Measurements from ENCODE around the gene IMPDH1. TPM values are rescaled to one million over a fixed set of nuclear protein-coding genes. Genes with fewer than 3 reads are reported as not detected.
A peak's percentile ranks its signal among the peaks of the same experiment; 100 is the strongest.

Gene IMPDH1
- total and polyA plus RNA-seq, 2 donors (not counting 1 experiment from before 2014, with no cell fraction given): 54.9 to 90.6 TPM

GRCh38 chr7:128353610-128354009 is 56.2 kb downstream of the IMPDH1 start:
- Histone ChIP-seq H3K27me3 (replicated peaks in 1 of 4; ENCODE audit: control extremely low read depth in 1 of 4, control insufficient read depth in 3 of 4, insufficient read depth in 4 of 4, low read length in 3 of 4) (peaks cover 0 to 39% (median 15%) of the 10 kb centered on the region in 4 experiments), H3K4me2 (replicated peaks; ENCODE audit: low read depth, low read length, poor library complexity, severe bottlenecking) (no peak overlapping the region), H3K9ac (ENCODE audit: low read length) (no peak overlapping the region), H3K79me2 (ENCODE audit: control insufficient read depth, insufficient read depth, low read length) (no peaks in the 10 kb centered on the region), H3K4me1 (ENCODE audit: control insufficient read depth in 2 of 2, insufficient read depth in 2 of 2, low read length in 2 of 2) (peaks cover 0 to 2% of the 10 kb centered on the region in 2 donors), H3K9me3 (ENCODE audit: control extremely low read depth in 1 of 3, control insufficient read depth in 2 of 3, insufficient read depth in 1 of 3, low read length in 2 of 3) (peaks cover 0 to 5% (median 0%) of the 10 kb centered on the region in 3 donors), H2AFZ (ENCODE audit: insufficient read depth, low read depth, low read length, poor library complexity, severe bottlenecking) (no peak overlapping the region), H3K4me3 (ENCODE audit: control extremely low read depth in 1 of 5, extremely low read depth in 1 of 5, insufficient read depth in 1 of 5, low read depth in 2 of 5, low read length in 4 of 5) (no peak overlapping the region), H3K36me3 (replicated peaks in 1 of 2; ENCODE audit: control extremely low read depth in 1 of 2, control insufficient read depth in 1 of 2, extremely low read depth in 1 of 2, insufficient read depth in 2 of 2, low read length in 1 of 2) (no peaks in the 10 kb centered on the region), H4K20me1 (ENCODE audit: control insufficient read depth, insufficient read depth, low read length, poor library complexity, severe bottlenecking) (no peaks in the 10 kb centered on the region), H3K27ac (ENCODE audit: low read length in 2 of 2) (no peak overlapping the region)
- ATAC-seq (ENCODE audit: low read depth) (no peak), DNase-seq (no peak)
- Mint-ChIP-seq H3K4me3 (peak overlapping the region; percentile 20), H3K27ac (no peak overlapping the region), H3K9me3 (ENCODE audit: insufficient read depth) (no peaks in the 10 kb centered on the region), H3K27me3 (peaks cover 48% of the 10 kb centered on the region), H3K4me1 (peaks cover 5% of the 10 kb centered on the region)
- ChIA-PET CTCF (interaction anchor here (1.0 to 1.4 kb wide), 3 partner anchors 9 to 35 kb away, joined by 3 to 4 read pairs (median 4); partner anchors contain the start of gene RBM28), POLR2A (no interaction called here)
- WGBS (ENCODE audit: insufficient coverage): no CpG with 5 or more reads among the region's 1 CpG
- TF ChIP-seq, protein P1, sequence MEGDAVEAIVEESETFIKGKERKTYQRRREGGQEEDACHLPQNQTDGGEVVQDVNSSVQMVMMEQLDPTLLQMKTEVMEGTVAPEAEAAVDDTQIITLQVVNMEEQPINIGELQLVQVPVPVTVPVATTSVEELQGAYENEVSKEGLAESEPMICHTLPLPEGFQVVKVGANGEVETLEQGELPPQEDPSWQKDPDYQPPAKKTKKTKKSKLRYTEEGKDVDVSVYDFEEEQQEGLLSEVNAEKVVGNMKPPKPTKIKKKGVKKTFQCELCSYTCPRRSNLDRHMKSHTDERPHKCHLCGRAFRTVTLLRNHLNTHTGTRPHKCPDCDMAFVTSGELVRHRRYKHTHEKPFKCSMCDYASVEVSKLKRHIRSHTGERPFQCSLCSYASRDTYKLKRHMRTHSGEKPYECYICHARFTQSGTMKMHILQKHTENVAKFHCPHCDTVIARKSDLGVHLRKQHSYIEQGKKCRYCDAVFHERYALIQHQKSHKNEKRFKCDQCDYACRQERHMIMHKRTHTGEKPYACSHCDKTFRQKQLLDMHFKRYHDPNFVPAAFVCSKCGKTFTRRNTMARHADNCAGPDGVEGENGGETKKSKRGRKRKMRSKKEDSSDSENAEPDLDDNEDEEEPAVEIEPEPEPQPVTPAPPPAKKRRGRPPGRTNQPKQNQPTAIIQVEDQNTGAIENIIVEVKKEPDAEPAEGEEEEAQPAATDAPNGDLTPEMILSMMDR (IDR thresholded peaks at IDR 0.05): no peak
- TF ChIP-seq EZH2 (IDR thresholded peaks at IDR 0.05; ENCODE audit: borderline replicate concordance, insufficient read depth, low read depth, low read length, poor library complexity, severe bottlenecking): no peak
- intact Hi-C loops (cut with micrococcal nuclease): no loop called here

GRCh38 chr7:128353189-128353588 is 56.6 kb downstream of the IMPDH1 start:
- H3K9me3 ChIP-seq (ENCODE audit: control extremely low read depth in 1 of 3, control insufficient read depth in 2 of 3, insufficient read depth in 1 of 3, low read length in 2 of 3): peaks cover 0 to 5% (median 0%) of the 10 kb centered on the region in 3 donors
- no peak for TF ChIP-seq EZH2 (IDR thresholded peaks at IDR 0.05; ENCODE audit: borderline replicate concordance, insufficient read depth, low read depth, low read length, poor library complexity, severe bottlenecking)
- TF ChIP-seq, protein P1 (IDR thresholded peaks at IDR 0.05): no peak
- H3K4me3 Mint-ChIP-seq: peak overlapping the region; percentile 67
- H3K9me3 Mint-ChIP-seq (ENCODE audit: insufficient read depth): no peaks in the 10 kb centered on the region
- no peaks in the 10 kb centered on the region for H3K79me2 ChIP-seq (ENCODE audit: control insufficient read depth, insufficient read depth, low read length)
- peaks cover 0 to 42% (median 15%) of the 10 kb centered on the region in 4 experiments for H3K27me3 ChIP-seq (replicated peaks in 1 of 4; ENCODE audit: control extremely low read depth in 1 of 4, control insufficient read depth in 3 of 4, insufficient read depth in 4 of 4, low read length in 3 of 4)
- H3K27ac ChIP-seq (ENCODE audit: low read length in 2 of 2): no peak overlapping the region
- H3K27me3 Mint-ChIP-seq: peaks cover 46% of the 10 kb centered on the region
- no peak overlapping the region for H2AFZ ChIP-seq (ENCODE audit: insufficient read depth, low read depth, low read length, poor library complexity, severe bottlenecking)
- no peak overlapping the region for H3K27ac Mint-ChIP-seq
- H3K4me1 Mint-ChIP-seq: peaks cover 5% of the 10 kb centered on the region
- DNase-seq (no peak), ATAC-seq (ENCODE audit: low read depth) (no peak)
- H3K36me3 ChIP-seq (replicated peaks in 1 of 2; ENCODE audit: control extremely low read depth in 1 of 2, control insufficient read depth in 1 of 2, extremely low read depth in 1 of 2, insufficient read depth in 2 of 2, low read length in 1 of 2): no peaks in the 10 kb centered on the region
- H3K9ac ChIP-seq (ENCODE audit: low read length): no peak overlapping the region
- intact Hi-C loops (cut with micrococcal nuclease): no loop called here
- POLR2A ChIA-PET: no interaction called here
- H3K4me2 ChIP-seq (replicated peaks; ENCODE audit: low read depth, low read length, poor library complexity, severe bottlenecking): no peak overlapping the region
- 97% methylated on average over 3 of the region's 3 CpGs for WGBS (ENCODE audit: insufficient coverage)
- H3K4me3 ChIP-seq (ENCODE audit: control extremely low read depth in 1 of 5, extremely low read depth in 1 of 5, insufficient read depth in 1 of 5, low read depth in 2 of 5, low read length in 4 of 5): no peak overlapping the region
- H3K4me1 ChIP-seq (ENCODE audit: control insufficient read depth in 2 of 2, insufficient read depth in 2 of 2, low read length in 2 of 2): peaks cover 0 to 2% of the 10 kb centered on the region in 2 donors
- CTCF ChIA-PET: interaction anchor here (1.0 to 1.4 kb wide), 2 partner anchors 8 to 9 kb away, joined by 3 to 4 read pairs; partner anchors contain the start of gene RBM28
- no peaks in the 10 kb centered on the region for H4K20me1 ChIP-seq (ENCODE audit: control insufficient read depth, insufficient read depth, low read length, poor library complexity, severe bottlenecking)

Measured in B cell (primary cell).